H1 (cell line): ENCODE data around the gene SCN2B. TPM values are rescaled to one million over a fixed set of nuclear protein-coding genes. Genes with fewer than 3 reads are reported as not detected.

ENCODE experiments used
- CBX8 ChIP-seq: fragments of 300-800, 300-1000 bp; sonication (generic); IDR thresholded peaks from 2 replicates; pipeline ENCODE4 v1.7.1; 2016; ENCODE audit warnings: low read depth, low read length, borderline replicate concordance
- PHF8 ChIP-seq: fragments of 200-600 bp; sonication (generic); conservative IDR thresholded peaks from 2 replicates; pipeline ENCODE4 v1.7.1; 2012; ENCODE audit warnings: low read depth, mild to moderate bottlenecking, inconsistent platforms, low read length, moderate library complexity
- SIRT6 ChIP-seq: IDR thresholded peaks from one replicate; pipeline ENCODE4 v1.7.1; 2012; ENCODE audit warnings: low read length, inconsistent platforms
- SP4 ChIP-seq: IDR thresholded peaks from 2 replicates; pipeline ENCODE4 v1.6.1; 2012; ENCODE audit warnings: low read length, inconsistent platforms
- polyA plus RNA-seq, 7 experiments: library from polyadenylated mRNA; depleted of rRNA in 3 of 7; stranded (reverse) in 5 of 7; unstranded in 2 of 7; fragments of >200 nt in 5 of 7; fragments of 200-250 nt in 2 of 7; gene quantifications; 1 replicate in 5 of 7; 2 replicates in 1 of 7; 4 replicates in 1 of 7; pipeline versions ENCODE4 v1.2.1 to v1.2.3, GENCODE V29; 2011 to 2013; ENCODE audit warnings: missing spikeins in 2 of 7, mixed read lengths in 2 of 7
- total RNA-seq: library from RNA; stranded (reverse); fragmentation: NEBNext Ultra II Directional; extraction: Animal tissue kit (Norgen Biotek cat#: 25700); gene quantifications from 2 replicates; pipeline ENCODE4 v1.2.1, GENCODE V29; 2021

The SCN2B gene
- total and polyA plus RNA-seq, 2 of the 8 experiments (the other 6 are each of a cell fraction or from before 2014, with no cell fraction given), result 0.14 to 0.24 TPM

GRCh38 chr11:118135796-118136165 is 40.7 kb downstream of the SCN2B start (continued):
- TF ChIP-seq SIRT6 (no peak), PHF8 (no peak), SP4 (no peak), CBX8 (no peak)
